GM19397 (cell line): ENCODE measurements around the gene RABGAP1L.
"Not testable (repeated sequence)": the region's sequence is repeated elsewhere in the genome, so short reads cannot be mapped to it uniquely, and the experiment has no call there.

ENCODE experiments used
- ATAC-seq: cut with Tn5 transposase; IDR thresholded peaks from one replicate; pipeline ENCODE4 v1.9.1; 2021; ENCODE audit warnings: mild to moderate bottlenecking, moderate library complexity; ENCODE audit not compliant: unreplicated experiment

Gene RABGAP1L

DNA sequence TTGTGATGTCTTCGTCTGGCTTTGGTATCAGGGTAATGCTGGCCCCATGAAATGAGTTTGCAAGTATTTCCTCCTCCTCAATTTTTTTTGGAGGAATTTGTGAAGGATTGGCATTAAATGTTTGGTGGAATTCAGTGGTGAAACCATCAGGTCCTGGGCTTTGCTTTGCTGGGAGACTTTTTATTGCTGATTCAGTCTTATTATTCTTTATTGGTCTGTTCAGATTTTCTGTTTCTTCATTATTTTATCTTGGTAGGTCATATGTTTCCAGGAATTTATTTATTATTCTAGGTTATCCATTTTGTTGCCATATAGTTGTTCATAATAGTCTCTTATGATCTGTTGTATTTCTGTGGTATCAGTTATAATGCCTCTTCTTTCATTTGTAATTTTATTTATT, 126.7 kb downstream of the RABGAP1L start:
- no peak for ATAC-seq

DNA sequence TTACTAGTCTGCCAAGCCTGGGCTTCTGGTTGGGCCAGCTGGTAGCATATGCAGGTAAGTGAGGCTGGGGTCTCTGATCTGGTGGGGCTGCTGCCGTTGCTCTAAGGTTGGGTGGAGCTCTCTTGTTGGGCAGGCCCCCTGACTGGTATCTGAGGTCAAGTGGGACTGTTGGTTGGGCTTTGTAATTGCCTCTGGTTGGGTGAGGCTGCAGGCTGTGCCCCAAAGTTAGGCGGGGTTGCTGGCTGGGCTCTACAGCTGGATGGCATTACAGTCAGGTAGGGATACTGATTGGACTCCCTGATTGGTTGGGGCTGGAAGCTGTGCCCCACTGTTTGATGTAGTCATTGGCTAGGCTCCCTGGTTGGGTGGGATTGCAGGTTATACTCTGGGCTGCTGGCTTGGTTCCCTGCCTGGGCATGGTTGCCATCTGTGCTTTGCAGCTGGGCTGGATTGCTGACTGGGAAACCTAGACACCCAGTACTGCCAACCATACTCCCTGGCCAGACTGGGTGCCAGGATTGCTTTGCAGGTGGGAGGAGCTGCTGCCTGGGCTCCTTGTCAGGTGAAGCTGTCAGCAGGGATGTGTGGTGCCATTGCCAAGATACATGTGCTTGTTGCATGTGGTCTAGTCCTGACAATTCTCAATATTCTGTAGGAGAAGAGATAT, 130.5 kb downstream of the RABGAP1L start:
- ATAC-seq: no peak

DNA sequence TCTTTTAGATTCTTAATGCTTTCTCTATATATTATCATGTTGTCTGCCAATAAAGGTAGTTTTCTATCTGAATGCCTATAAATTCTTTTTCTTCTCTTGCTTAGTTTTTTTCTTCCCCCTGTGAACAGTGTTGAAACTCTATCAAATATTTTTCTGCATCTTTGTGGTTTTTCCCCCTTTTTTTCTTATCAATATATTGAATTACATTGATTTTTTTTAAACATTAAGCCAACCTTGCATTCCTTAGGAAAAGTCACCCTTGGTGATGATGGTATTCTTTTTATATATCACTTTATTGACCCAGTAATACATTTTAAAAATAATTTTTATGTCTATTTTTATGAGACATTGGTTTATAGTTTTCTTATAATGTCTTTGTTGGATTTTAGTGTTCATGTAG, 131.7 kb downstream of the RABGAP1L start:
- no peak for ATAC-seq

DNA sequence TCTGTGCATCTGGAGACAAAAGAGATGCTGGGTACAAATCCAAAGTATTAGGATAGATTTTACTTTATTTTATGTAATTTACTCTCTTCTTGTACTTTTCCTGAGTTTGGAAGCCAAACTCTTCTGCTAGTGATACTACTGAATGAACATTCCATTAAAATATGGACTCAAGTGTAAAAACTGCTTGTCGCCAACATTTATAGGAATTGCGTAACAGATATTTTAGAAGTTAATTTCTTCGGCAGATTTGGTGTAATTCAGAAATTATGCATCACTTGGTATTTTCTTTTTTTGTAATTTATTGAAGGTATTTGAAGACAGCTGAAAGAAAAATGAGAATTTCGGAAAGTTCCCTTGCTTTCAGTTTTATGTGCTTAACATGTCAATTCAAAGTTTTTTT, 137.0 kb downstream of the RABGAP1L start:
- ATAC-seq: no peak

DNA sequence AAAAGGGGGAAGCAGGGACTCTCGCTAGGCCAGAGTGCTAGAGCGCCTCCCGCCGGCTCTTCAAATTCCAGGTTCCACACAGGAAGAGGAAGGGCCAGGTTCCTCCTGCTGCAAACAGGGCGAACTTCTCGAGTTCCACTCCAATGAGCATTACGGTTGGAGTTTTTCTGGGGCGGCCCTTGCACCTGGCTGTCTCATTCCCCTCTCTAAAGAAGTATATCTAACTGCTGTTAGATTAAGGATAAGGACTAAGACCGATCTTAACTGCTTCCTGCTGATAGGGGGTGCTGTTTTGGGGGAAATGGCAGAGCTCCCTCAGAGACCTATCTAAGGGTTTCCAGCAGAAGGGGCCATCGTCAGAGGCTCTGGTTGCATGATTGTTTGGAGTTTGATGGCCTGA, 138.0 kb downstream of the RABGAP1L start:
- no peak for ATAC-seq

DNA sequence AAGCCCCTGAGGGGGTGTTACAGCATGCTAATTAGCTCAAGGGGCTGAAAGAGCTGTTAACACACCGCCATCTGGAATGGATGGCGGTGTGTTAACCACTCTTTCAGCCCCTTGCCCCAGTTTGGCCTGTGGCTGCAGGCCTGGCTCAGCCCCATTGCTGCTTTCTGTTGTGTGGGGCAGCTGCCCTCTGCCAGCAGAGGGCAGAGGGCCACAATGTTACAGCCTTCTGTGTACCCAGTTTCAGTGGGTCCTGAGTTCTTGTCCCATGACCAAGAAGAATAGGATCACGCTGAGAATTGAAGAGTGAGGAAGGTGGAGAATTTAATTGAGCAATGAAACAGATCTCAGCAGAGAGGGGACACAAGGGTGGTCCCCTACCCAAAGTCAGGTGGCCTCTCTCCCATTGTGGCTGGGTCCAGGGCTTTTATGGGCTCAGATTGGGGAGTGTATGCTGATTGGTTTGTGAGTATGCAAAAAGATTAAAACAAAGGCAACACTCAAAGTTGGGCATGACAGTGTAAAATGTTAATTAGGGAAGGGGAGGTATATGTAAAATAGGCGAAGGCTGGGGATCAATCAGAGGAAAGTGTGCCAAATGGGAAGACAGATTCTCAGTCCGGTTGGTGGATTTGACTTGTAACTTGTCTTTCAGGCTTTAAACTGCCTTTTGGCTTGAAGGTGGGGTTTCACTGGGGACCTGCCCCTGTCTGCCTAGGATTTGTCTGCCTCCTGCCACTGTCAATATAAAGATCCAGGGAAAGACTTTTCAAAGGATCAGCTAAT, 142.2 kb downstream of the RABGAP1L start:
- ATAC-seq: no peak

DNA sequence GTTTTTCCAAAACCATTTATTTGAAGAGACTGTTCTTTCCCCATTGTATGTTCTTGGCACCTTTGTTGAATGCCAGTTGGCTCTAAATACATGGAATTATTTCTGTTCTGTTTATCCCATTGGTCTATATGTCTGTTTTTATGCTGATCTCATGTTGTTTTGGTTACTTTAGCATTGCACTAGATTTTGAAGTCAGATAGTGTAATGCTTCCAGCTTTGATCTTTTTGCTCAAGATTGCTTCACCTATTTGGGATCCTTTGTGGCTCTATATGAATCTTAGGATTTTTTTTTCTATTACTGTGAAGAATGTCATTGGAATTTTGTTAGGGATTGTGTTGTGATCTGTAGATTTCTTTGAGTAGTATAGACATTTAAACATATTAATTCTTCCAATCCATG, 149.3 kb downstream of the RABGAP1L start:
- no peak for ATAC-seq

DNA sequence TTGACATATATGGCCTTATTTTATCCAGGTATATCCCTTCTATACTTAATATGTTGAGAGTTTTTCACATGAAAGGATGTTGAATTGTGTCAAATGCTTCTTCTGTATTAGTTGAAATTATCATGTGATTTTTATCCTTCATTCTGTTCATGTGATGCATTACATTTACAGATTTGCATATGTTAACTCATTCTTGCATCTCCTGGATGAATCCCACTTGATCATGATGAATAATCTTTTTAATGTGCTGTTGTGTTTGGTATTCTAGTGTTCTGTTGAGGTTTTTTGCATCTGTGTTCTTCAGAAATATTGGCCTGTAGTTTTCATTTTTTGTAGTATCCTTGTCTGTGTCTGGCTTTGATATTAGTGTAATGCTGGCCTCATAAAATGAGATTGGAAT, 150.2 kb downstream of the RABGAP1L start:
- no peak for ATAC-seq

DNA sequence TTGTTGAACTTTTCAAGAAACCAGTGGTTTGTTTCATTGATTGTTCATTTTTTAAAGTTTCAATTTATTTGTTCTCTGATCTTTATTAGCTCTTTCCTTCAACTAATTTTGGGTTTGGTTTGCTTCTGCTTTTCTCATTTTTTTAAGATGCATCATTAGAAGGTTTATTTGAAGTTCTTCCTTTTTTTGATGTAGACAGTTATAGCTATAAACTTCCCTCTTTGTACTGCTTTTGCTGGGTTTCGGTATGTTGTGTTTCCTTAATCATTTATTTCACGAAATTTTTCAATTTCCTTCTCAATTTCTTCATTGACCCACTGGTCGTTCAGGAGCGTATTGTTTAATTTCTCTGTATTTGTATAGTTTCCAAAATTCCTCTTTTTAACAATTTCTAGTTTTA, 155.1 kb downstream of the RABGAP1L start:
- no peak for ATAC-seq

DNA sequence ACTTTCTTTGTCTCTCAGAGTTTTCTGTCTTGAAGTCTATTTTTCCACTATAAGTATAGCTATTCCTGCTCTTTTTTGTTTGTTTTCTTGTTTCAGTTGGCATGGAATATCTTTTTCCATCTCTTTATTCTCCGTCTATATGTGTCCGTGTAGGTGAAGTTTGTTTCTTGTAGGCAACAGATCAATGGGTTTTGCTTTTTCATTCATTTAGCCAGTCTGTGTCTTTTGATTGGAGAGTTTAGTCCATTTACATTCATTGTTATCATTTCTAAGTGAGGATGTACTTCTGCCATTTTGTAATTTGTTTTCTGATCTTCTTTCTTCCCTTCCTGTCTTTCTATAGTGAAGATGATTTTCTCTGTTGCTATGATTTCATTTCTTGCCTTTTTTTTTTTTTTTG, 155.9 kb downstream of the RABGAP1L start:
- ATAC-seq: no peak

DNA sequence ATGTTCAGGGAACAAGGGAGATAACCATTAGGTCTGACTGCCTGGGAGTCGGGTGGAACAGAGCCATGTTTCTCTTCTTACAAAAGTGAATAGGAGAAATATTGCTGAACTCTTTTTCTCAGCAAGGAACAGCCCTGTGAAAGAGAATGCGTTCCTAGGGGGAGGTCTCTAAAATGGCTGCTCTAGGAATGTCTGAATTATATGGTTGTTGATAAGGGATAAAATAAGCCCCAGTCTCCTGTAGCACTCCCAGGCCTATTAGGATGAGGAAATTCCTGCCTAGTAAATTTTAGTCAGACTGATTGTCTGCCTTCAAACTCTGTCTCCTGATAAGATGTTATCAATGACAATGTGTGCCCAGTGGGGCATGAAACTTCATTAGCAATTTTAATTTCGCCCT, 161.6 kb downstream of the RABGAP1L start:
- ATAC-seq: not testable (repeated sequence)

DNA sequence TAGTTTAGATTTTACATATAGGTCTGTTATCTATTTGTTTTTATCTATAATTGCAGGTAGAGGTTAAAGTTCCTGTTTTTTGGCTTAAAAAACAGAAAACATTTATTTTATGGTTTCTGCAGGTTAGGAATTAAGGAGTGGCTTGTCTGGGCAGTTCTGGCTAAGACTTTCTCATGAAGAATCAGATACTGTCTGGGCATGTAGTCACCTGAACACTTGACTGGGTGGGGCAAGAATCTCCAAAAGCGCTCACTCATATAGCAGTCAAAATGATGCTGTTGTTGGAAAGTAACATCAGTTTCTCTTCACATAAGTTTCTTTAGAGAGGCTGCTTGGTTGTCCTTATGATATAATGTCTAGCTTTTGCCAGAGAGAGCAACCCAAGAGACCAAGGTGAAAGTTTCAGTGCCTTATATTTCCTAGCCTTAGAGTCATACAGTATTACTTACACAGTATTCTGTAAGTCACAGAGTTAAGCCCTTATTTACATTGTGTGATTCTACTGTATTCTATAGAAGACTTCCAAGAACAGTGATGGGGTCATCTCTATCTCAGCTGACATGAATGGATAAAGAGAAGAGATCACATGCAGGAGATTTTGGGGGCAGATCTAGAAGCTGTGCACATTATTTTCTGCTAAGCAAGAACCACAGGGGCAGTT, 163.0 kb downstream of the RABGAP1L start:
- ATAC-seq: no peak

DNA sequence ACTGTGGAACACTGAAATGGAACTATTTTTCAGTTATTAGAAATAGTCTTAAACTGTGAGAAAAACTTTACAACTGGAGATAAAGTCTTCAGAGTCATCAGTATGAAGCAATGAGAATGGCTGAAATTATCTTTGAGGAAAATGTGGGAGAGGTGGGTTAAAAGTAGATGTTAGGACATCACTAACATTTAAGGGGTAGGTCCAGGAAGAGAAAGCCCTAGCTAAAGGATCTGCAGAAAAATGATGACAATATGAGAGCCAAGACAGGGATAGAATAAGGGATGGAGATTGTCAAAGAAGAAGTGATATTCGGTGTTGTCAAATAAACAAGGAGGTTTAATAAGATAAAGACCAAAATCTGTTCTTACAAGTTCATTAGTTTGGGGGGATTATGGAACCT, 165.2 kb downstream of the RABGAP1L start:
- no peak for ATAC-seq

DNA sequence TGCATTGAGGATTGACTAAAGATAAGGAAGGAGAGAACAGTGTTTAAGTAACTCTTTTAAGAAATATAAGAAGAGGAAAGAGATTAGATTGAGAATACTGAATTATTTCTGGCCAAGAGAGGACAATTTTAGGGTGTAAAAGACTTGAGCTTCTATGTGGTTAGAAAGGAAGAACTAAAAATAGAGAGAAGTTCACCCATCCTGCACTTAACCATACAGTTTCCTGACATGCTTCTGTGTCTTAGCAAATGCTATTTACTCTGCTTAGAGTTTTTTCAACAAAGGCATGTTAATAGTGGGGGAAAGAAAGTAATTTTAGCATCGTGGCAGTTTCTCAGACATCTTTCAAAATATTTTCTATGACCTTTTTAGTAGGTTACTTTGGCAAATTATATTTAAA, 165.6 kb downstream of the RABGAP1L start:
- ATAC-seq: no peak

DNA sequence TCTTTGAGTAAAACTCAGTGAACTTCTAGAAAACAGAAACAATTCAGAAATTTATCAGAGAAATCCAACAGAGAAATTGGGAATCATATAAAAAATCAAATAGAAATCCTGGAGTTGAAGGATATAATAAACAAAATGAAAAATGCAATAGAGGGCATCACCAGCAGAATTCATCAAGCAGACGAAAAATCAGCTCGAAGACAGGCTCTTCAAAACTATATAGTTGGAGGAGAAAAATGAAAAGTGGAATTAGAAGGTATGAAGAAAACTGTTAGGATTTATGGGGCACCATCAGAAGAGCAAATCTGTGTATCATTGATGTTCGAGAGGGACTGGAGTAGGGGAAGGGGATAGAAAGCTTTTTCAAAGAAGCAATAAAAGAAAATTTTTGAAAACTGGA, 167.0 kb downstream of the RABGAP1L start:
- ATAC-seq: no peak

DNA sequence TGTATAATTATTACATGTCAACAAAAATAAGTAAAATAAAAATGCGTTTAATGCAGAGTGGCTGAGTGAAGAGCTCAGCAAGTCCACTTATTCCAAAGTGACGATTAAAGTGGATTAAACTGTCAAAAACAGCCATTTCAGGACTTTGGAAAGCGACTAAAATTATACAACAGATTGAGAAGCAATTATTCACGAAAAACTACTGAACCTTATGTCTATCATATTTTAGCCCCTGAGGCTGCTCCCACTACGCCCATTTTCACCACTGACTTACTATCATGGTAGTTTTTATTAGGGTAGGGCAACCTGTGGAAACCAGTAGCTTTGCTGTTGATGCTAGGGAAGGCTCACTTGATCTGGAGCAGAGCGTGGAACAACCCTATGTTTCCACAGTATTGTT, 174.1 kb downstream of the RABGAP1L start:
- ATAC-seq: no peak

DNA sequence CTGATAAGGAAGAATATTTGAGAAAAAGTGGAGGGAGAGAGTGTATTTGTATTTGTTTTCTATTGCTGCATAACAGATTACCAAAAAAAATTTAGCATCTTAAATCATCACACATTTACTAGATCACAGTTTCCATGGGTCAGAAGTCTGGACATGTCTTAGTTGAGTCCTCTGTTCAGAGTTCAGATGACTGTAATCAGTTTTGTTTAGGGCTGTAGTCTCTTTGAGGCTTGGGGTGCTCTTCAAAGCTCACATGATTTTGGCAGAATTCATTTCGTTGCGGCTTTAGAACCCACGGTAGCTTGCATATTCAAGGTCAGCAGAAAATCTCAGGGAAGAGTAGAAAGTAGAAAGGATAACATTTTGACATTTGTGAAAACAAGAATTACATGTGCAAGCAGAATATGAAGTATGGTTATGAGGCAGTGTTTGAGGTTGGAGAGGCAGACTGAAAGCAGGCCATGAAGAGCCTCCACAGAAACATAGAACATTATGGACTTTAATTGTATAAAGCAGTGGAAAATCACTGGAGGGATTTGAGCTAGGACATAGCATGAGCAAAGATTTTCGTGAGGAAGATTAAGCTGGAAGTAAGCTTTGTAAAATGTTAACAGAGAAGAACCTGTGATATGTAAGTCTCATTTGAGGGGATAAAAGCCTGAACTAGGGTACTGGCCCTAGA, 177.8 kb downstream of the RABGAP1L start:
- no peak for ATAC-seq

DNA sequence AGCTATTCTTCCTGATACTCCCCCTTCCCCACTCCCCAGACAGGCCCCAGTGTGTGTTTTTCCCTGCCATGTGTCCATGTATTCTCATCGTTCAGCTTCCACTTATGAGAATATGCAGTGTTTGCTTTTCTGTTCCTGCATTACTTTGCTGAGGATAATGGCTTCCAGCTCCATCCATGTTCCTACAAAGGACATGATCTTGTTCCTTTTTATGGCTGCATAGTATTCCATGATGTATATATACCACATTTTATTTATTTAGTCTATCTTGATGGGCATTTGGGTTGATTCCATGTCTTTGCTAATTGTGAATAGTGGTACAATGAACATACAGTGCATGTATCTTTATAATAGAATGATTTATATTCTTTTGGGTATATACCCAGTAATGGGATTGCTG, 181.1 kb downstream of the RABGAP1L start:
- ATAC-seq: not testable (repeated sequence)

DNA sequence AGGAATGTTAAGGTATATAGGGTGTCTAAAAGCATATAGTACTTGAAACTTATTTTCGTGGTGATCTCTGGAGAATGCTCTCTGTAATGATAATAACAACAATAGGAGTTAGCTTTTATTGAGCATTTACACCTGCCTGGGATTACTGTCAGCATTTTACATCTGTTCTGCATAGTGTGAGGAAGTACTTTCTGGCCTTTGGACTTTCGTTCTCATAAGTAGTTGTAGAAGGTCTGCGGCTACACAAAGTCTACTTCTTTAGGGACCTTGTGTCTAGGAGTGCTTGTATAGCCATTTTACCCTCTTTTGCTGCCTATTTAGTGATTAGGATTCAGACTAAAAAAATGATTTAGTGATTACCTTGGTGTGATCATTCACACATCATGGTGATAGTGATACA, 184.8 kb downstream of the RABGAP1L start:
- ATAC-seq: peak; percentile 86

DNA sequence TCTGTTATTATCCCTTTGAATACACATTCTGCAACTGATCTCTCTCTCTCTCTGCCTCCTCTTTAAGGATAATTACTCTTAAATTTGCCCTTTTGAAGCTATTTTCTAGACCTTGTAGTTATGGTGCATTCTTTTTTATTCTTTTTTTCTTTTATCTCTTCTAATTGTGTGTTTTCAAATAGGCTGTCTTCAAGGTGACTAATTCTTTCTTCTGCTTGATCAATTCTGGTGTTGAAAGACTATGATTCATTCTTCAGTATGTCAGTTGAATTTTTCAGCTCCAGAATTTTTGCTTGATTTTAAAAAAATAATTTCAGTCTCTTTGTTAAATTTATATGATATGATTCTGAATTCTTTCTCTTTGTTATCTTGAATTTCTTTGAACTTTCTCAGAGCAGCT, 192.8 kb downstream of the RABGAP1L start:
- no peak for ATAC-seq

DNA sequence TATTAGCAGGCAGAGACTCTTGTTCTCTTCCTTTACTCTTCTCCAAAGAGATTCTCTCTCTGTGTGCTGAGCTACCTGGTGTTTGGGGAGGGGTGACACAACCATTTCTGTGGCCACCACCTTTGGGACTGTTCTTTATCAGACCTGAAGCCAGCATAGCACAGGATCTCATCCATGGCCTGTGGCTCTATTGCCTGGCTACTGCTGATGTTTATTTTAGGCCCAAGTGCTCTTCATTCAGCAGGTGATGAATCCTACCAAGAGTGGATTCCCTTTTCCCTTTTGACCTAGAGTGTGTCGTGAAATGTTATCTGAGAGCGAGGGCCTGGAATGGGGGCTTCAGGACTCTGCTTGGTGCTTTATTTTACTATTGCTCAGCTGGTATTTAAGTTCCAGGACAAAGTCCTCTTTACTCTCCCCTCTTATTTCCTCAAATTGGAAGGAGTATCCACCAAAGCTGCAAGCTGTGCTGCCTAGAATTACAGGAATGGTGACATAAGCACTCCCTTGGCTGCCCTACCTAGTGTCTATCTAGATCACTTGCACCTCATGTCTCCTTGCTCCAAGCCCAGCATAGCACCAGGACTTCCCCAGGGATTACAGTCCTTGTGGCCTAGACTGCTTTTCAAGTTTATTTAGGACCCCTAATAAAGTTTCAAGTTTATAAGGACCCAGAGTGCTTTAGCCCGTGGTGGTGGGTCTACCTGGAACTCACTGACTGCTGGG, 193.7 kb downstream of the RABGAP1L start:
- no peak for ATAC-seq
